SK-N-MC (cell line): ENCODE results near the gene NEUROD6.

Experiments used
- EZH2 ChIP-seq: fragments of 200-600 bp; sonication (generic); IDR thresholded peaks from one replicate; pipeline ENCODE4 v1.6.1; 2017; ENCODE audit warnings: antibody characterized with exemption
- FOXP2 ChIP-seq: optimal IDR thresholded peaks from 2 replicates; pipeline ENCODE3; 2011; ENCODE audit warnings: mild to moderate bottlenecking, moderate library complexity; ENCODE audit not compliant: insufficient read depth; ENCODE audit errors: extremely low read length, control extremely low read depth
- POLR2AphosphoS5 ChIP-seq: IDR thresholded peaks from 2 replicates; pipeline ENCODE4 v1.6.1; 2012; ENCODE audit warnings: mild to moderate bottlenecking, low read depth, low read length, borderline replicate concordance

GRCh38 chr7:31307972-31308371 lies 32.6 kb downstream of the NEUROD6 start:
- TF ChIP-seq EZH2 (no peak), POLR2AphosphoS5 (no peak), FOXP2 (no peak)
